ENCODE measurements around the gene HPD.

DNA sequence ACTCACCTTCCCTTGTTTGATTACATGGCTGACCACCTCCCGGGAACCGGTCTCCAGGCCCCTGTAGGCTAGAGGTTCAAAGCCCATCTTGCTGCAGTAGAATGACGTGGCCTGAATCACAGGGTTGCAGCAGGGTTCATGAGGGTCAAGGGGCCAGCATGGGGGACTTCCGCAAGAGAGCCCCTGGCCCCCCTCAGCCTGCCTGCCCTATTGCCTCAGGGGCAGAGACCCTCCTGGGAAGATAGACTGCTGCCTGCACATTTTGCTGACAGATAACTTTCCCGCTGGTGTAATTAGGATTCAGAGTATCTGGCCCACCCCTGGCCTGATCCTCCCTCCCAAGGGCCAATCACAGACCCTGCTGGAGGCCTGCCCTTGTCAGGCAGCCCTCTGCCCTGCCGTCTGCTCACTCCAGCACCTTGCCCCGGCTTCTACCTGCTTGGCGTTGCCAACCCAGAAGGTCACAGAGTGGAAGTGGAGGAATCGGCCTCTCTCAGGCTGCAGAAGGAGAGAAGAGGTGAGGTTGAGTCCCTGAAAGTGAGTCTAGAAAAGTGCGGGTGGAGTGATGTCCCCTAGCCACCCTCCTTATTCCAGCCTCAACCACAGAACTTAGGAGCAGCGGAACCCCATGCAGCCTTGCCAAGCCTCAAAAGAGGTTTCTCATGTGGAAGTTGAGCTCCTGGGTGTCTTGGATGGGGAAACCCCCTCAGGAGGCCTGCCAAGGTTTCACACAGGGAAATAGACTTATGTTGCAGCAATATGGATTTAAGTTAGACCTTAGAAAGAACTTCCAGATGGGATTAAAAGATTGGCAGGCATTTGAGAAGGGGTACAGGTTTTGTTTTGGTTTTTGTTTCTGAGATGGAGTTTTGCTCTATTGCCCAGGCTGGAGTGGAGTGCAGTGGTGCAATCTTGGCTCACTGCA is 1.1 kb downstream of the HPD start:
- no peak for TF ChIP-seq CTCF (IDR thresholded peaks at IDR 0.05)
- no peak for TF ChIP-seq POLR2A (IDR thresholded peaks at IDR 0.05)
